ENCODE data around the gene GGA1.
A peak's percentile ranks its signal among the peaks of the same experiment; 100 is the strongest.

The GGA1 gene

DNA sequence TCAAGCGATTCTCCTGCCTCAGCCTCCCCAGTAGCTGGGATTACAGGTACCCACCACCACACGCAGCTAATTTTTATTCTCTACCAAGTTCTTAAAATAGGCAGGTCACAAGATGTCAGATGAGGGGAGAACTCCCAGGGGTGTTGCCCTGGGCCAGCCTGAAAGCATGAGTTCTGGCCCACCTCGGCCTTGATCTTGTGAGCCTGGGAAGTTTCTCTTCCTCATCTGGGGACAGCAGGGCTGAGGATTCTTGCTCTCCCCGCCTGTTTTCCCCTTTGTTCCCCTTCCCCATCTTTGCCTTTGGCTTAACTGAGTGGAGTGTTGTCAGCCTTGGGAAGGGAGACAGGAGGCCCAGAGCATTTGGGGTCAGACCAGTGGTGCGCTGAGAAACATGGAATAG is 53.4 kb downstream of the GGA1 start:
- Histone ChIP-seq H3K9ac (ENCODE audit: low read depth, low read length) (no peak overlapping the region), H3K4me1 (ENCODE audit: control insufficient read depth, insufficient read depth, low read length) (peaks cover 2% of the 10 kb centered on the region), H3K27me3 (ENCODE audit: control insufficient read depth, insufficient read depth, low read length) (no peaks in the 10 kb centered on the region), H3K4me3 (ENCODE audit: low read depth, low read length) (no peak overlapping the region), H3K9me3 (ENCODE audit: control insufficient read depth, insufficient read depth, low read length) (no peaks in the 10 kb centered on the region), H3K36me3 (ENCODE audit: control insufficient read depth, insufficient read depth, low read length) (peaks cover 13% of the 10 kb centered on the region)

DNA sequence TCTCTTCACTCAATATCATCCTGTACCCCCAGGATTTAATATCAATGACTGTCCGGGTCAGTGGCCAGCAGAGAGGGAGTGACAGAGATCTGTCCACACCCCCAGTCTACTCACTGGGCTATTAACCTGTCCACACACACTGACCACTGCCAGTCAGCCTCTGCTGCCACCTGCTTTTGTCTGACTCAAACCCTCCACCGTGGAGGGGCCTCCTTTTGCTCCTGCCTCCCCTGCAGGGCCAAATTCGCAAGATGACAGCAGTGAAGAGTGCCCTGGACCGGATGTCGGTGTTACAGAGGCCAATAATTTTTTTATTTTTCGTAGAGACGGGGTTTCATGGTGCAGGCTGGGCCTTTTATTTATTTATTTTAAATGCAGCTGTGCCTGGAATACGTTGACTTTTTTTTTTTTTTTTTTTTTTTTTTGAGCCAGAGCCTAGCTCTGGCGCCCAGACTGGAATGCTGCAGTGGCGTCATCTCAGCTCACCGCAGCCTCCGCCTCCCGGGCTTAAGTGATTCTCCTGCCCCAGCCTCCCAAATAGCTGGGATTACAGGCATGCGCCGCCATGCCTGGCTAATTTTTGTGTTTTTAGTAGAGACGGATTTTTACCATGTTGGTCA is 55.0 kb downstream of the GGA1 start:
- Histone ChIP-seq H3K36me3 (ENCODE audit: control insufficient read depth, insufficient read depth, low read length) (peaks cover 13% of the 10 kb centered on the region), H3K4me1 (ENCODE audit: control insufficient read depth, insufficient read depth, low read length) (peaks cover 5% of the 10 kb centered on the region), H3K27me3 (ENCODE audit: control insufficient read depth, insufficient read depth, low read length) (no peaks in the 10 kb centered on the region), H3K4me3 (ENCODE audit: low read depth, low read length) (no peak overlapping the region), H3K9me3 (ENCODE audit: control insufficient read depth, insufficient read depth, low read length) (no peaks in the 10 kb centered on the region), H3K9ac (ENCODE audit: low read depth, low read length) (no peak overlapping the region)

DNA sequence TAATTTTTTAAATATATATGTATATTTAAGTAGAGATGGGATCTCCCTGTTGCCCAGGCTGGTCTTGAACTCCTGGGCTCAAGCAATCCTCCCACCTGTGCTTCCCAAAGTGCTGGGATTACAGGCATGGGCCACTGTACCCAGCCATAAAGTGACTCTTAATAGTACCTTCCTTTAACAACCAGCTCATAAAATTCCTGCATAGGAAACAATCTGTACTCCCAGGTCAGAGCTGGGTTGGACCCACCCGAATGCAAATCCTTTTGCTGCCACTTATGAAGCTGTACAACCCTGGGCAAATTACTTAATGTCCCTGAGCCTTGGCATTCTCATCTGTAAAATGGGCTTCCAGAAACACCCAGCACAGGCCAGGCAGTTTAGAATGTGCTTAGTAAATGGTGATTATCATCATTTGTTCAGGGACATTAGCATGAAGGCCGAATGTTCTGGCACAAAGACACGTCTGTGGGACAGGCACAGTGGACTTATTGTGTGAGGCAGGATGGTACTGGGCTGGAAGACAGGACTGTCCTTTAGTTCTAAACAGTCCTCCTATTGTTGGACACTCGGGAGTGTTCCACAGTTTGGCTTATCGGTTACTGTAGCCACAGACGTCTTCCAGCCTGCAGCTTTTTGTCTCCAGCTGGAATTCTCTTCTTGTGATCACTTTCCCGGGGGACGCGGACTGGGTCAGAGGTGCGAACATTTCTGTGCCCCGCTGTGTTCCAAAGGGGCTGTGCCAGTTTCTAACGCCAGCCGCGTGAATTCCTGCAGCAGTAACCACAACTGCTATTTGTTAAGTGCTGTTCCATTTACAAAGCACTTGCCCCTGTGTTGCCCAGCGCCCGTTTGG is 55.8 kb downstream of the GGA1 start:
- Histone ChIP-seq H3K9ac (ENCODE audit: low read depth, low read length) (no peak overlapping the region), H3K9me3 (ENCODE audit: control insufficient read depth, insufficient read depth, low read length) (no peaks in the 10 kb centered on the region), H3K4me1 (ENCODE audit: control insufficient read depth, insufficient read depth, low read length) (peaks cover 5% of the 10 kb centered on the region), H3K4me3 (ENCODE audit: low read depth, low read length) (no peak overlapping the region), H3K27me3 (ENCODE audit: control insufficient read depth, insufficient read depth, low read length) (no peaks in the 10 kb centered on the region), H3K36me3 (ENCODE audit: control insufficient read depth, insufficient read depth, low read length) (peaks cover 13% of the 10 kb centered on the region)

DNA sequence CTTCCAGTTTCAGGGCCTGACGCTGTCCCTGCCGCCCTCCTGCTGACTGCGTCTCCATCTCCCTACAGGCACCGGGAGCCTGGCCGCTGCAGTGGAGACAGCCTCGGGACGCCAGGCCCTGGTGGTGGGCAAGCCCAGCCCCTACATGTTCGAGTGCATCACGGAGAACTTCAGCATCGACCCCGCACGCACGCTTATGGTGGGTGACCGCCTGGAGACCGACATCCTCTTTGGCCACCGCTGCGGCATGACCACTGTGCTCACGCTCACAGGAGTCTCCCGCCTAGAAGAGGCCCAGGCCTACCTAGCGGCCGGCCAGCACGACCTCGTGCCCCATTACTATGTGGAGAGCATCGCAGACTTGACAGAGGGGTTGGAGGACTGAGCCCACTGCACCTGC is 56.9 kb downstream of the GGA1 start:
- H3K4me3 ChIP-seq (ENCODE audit: low read depth, low read length), result no peak overlapping the region
- H3K9me3 ChIP-seq (ENCODE audit: control insufficient read depth, insufficient read depth, low read length), result no peaks in the 10 kb centered on the region
- no peaks in the 10 kb centered on the region for H3K27me3 ChIP-seq (ENCODE audit: control insufficient read depth, insufficient read depth, low read length)
- no peak overlapping the region for H3K9ac ChIP-seq (ENCODE audit: low read depth, low read length)
- peaks cover 5% of the 10 kb centered on the region for H3K4me1 ChIP-seq (ENCODE audit: control insufficient read depth, insufficient read depth, low read length)
- H3K36me3 ChIP-seq (ENCODE audit: control insufficient read depth, insufficient read depth, low read length), result peaks cover 13% of the 10 kb centered on the region

DNA sequence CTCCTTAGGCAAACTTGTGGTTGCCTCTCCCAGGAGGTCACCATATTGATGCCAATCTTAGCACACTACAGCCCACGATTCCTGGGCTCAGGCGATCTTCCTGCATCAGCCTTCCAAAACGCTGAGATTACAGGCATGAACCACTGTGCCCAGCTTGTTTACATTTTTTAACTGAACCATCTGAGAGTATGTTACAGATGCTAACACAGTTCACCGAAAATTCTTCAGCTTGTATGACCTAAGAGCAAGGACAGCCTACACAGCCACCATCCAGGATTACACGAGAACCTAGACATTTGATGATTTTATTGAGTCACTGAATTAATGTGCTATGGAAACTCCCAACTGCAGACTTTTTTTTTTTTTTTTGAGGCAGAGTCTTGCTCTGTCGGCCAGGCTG is 61.0 kb downstream of the GGA1 start:
- no peak overlapping the region for H3K4me3 ChIP-seq (ENCODE audit: low read depth, low read length)
- H3K9me3 ChIP-seq (ENCODE audit: control insufficient read depth, insufficient read depth, low read length), result no peaks in the 10 kb centered on the region
- peaks cover 2% of the 10 kb centered on the region for H3K4me1 ChIP-seq (ENCODE audit: control insufficient read depth, insufficient read depth, low read length)
- no peaks in the 10 kb centered on the region for H3K27me3 ChIP-seq (ENCODE audit: control insufficient read depth, insufficient read depth, low read length)
- H3K36me3 ChIP-seq (ENCODE audit: control insufficient read depth, insufficient read depth, low read length), result peaks cover 10% of the 10 kb centered on the region
- H3K9ac ChIP-seq (ENCODE audit: low read depth, low read length), result no peak overlapping the region

DNA sequence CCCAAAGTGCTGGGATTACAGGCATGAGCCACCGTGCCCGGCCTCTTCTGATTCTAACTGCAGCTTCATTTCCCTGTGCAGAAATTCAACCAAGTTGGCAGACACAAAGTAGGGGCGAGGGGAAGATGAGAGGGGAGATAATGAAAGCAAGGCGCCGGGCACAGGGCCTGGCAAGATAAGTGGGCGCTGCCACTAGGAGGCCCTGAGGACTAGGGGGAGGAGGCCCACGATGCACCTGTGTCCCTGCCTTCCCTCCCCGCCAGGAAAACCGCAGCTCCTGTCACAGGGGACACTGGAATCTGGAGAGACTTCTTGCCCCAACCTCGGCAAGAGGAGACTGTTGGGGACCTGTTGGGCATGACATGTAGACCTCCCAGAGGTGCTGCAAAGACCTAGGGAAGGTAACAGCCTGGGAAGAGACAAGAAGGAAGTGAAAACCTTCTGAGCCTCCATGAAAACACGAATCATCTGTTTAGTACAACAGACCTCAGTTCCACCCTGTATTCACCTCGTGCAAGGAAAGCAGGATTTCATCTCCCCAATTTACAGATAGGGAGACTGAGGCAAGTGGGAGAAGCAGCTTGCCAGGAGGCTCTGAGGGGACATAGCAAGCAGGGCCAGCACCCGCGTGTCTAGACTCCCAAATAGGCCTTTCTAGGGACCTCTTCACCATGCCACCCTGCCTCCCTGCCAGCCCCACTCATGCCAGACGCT is 63.7 kb downstream of the GGA1 start:
- Histone ChIP-seq H3K4me3 (ENCODE audit: low read depth, low read length) (no peak overlapping the region), H3K27me3 (ENCODE audit: control insufficient read depth, insufficient read depth, low read length) (no peaks in the 10 kb centered on the region), H3K4me1 (ENCODE audit: control insufficient read depth, insufficient read depth, low read length) (peaks cover 3% of the 10 kb centered on the region), H3K36me3 (ENCODE audit: control insufficient read depth, insufficient read depth, low read length) (no peaks in the 10 kb centered on the region), H3K9me3 (ENCODE audit: control insufficient read depth, insufficient read depth, low read length) (no peaks in the 10 kb centered on the region), H3K9ac (ENCODE audit: low read depth, low read length) (no peak overlapping the region)

DNA sequence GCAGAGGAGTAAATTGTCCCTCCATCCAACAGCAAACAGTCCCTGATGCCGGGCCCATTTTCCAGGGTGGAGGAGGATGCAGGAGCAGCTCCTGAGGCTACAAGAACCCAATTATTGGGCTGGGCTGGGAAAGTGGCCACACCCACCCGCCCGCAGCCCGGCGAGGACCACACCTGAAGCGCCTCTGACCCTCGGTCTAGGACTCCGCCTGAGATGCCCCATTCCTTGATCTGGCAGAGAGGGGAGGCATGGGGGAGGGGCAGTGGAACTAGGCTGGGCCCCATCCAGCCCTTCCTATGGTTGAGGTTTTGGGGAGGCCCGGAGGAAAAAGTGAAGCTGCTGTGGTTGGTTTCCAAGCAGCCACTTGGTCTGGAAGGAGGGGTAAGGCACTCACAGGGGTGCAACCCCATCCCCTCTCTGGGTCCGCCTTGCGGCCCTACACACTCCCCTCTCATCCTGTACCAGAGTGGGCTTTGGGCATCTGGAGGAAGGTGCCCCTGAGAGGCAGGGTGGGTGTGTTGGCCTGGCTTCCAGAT is 64.4 kb downstream of the GGA1 start:
- H3K27me3 ChIP-seq (ENCODE audit: control insufficient read depth, insufficient read depth, low read length), result no peaks in the 10 kb centered on the region
- peaks cover 3% of the 10 kb centered on the region for H3K4me1 ChIP-seq (ENCODE audit: control insufficient read depth, insufficient read depth, low read length)
- no peak overlapping the region for H3K9ac ChIP-seq (ENCODE audit: low read depth, low read length)
- no peak overlapping the region for H3K4me3 ChIP-seq (ENCODE audit: low read depth, low read length)
- no peaks in the 10 kb centered on the region for H3K36me3 ChIP-seq (ENCODE audit: control insufficient read depth, insufficient read depth, low read length)
- no peaks in the 10 kb centered on the region for H3K9me3 ChIP-seq (ENCODE audit: control insufficient read depth, insufficient read depth, low read length)

DNA sequence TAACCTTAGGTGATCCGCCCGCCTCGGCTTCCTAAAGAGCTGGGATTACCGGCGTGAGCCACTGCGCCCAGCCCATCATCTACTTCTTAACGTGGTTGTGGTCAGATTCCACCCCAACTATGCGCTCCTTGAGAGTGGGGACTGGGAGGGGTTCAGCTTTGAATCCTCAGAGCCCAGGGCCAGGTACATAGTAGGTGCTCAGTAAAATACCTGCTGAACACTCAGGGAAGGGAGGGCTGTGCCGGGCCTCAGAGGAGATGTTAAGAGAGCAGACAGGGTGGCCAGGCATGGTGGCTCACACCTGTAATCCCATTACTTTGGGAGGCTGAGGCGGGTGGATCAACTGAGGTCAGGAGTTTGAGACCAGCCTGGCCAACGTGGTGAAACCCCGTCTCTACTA is 65.6 kb downstream of the GGA1 start:
- no peaks in the 10 kb centered on the region for H3K36me3 ChIP-seq (ENCODE audit: control insufficient read depth, insufficient read depth, low read length)
- no peak overlapping the region for H3K9ac ChIP-seq (ENCODE audit: low read depth, low read length)
- H3K4me1 ChIP-seq (ENCODE audit: control insufficient read depth, insufficient read depth, low read length), result peaks cover 3% of the 10 kb centered on the region
- H3K4me3 ChIP-seq (ENCODE audit: low read depth, low read length), result no peak overlapping the region
- no peaks in the 10 kb centered on the region for H3K9me3 ChIP-seq (ENCODE audit: control insufficient read depth, insufficient read depth, low read length)
- H3K27me3 ChIP-seq (ENCODE audit: control insufficient read depth, insufficient read depth, low read length), result no peaks in the 10 kb centered on the region

DNA sequence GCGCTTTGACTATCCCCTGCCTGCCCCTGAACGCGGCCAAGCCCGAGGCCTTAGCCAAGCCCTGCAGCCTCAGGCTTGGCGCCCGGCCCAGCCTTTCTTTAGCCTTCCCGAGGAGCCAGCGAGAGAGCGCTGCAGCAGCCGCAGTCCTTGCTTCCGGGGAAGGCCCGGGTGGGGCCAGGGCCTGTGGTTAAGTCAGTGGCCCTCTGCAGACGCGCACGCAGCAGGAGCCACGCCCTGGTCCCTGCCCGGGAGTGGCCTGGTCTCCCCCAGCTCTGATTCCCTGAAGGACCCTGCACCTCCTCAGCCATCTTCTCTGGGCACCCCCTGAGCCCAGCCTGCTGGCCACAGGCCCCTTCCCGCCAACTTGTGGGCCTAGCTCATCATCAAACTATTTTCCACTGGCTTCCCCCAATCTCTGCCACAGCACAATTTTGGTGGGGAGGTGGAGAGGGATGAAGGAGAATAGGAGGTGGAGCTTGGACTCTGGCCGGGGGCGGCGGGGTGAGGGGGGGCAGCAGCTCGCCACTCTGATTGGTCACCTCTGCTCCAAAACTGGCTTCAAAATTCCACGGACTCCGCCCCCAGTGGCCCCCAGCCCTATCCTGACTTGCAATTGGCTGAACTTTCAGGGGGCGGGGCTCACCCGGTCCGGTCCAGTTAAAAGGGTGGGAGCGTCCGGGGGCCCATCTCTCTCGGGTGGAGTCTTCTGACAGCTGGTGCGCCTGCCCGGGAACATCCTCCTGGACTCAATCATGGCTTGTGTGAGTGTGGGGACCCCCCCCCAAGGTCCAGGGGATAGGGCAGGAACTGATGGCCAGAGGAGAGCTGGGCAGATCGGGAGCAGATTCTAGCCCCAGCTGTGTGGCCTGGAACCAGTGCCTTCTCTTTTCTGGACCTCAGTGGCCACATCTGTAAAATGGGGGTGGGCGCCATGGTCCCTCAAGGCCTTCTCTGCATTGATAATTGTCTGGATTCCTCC is 66.6 kb downstream of the GGA1 start, which contains the start of gene LGALS1:
TSS of gene LGALS1 (plus strand) at position 686 of the 979 bp plus-strand sequence. CDS start at position 753, 67 bp downstream.
- H3K36me3 ChIP-seq (ENCODE audit: control insufficient read depth, insufficient read depth, low read length), result no peaks in the 10 kb centered on the region
- H3K4me1 ChIP-seq (ENCODE audit: control insufficient read depth, insufficient read depth, low read length), result peaks cover 3% of the 10 kb centered on the region
- H3K9me3 ChIP-seq (ENCODE audit: control insufficient read depth, insufficient read depth, low read length), result no peaks in the 10 kb centered on the region
- H3K27me3 ChIP-seq (ENCODE audit: control insufficient read depth, insufficient read depth, low read length), result no peaks in the 10 kb centered on the region
- H3K4me3 ChIP-seq (ENCODE audit: low read depth, low read length), result peak within 1 kb of the TSS; percentile 61
- H3K9ac ChIP-seq (ENCODE audit: low read depth, low read length), result no peak within 1 kb of the TSS

DNA sequence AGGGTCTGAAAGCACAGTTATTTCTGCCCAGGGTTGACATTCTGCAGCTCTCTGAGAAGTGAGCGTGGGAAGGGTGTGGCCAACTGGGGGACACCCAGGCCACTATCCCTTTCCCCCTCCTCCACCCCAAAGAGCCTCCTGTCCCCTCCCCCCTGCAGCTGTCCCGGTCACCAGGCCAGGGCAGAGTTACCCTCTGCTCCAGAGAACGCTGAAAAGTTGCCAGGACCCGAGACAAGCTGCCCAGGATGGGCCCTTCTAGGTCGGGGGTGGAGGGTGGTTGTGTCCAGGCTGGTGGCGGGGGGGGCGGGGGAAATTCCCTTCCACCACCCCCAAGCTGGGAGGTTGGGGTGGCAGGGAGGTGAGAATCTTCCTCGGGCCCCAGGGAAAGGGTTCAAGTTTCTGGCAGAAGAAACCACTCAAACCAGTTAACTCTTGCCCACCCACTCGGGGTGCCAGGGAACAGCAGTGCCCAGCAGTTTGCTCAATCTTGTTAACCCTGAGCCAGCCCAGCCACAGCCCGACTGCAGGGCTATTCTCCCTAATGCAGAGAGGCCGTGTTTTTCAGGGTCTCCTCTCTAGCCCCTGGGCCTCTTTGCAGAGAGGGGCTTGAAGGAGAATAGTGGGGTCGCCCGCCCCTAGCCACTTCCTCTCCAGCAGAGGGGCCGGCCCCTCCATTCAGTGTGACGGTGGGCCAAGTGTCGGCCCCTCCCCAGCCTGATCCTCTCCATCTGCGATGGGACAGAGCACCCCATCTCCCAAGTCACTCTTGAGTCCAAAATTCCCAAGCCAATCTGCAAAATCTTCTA is 67.5 kb downstream of the GGA1 start:
- Histone ChIP-seq H3K9ac (ENCODE audit: low read depth, low read length) (no peak overlapping the region), H3K36me3 (ENCODE audit: control insufficient read depth, insufficient read depth, low read length) (no peaks in the 10 kb centered on the region), H3K4me1 (ENCODE audit: control insufficient read depth, insufficient read depth, low read length) (peaks cover 3% of the 10 kb centered on the region), H3K4me3 (ENCODE audit: low read depth, low read length) (peak overlapping the region; percentile 61), H3K27me3 (ENCODE audit: control insufficient read depth, insufficient read depth, low read length) (no peaks in the 10 kb centered on the region), H3K9me3 (ENCODE audit: control insufficient read depth, insufficient read depth, low read length) (no peaks in the 10 kb centered on the region)
